Adrenal gland (tissue), 12 donors: ENCODE data around the gene PEAK1. TPM values are rescaled to one million over a fixed set of nuclear protein-coding genes. Genes with fewer than 3 reads are reported as not detected.

Source experiments
- DNase-seq, 7 donors: peaks; one replicate each; pipeline ENCODE4 v3.0.0-alpha.2; 2019 to 2020
- H3K27ac ChIP-seq, 5 donors: fragments of 200-600 bp; sonication (generic) in 4 of 5; 1 replicate in 3 of 5; 2 replicates in 2 of 5; pipeline versions ENCODE4 v1.5.1 to v1.8.0; 2016 to 2020; ENCODE audit warnings: mild to moderate bottlenecking in 1 of 5
- H3K27me3 ChIP-seq: fragments of 200-600 bp; 2 replicates; pipeline ENCODE4 v1.8.0; 2021
- H3K36me3 ChIP-seq, 2 donors: fragments of 200-600 bp; replicated peaks in 1 of 2; 1 replicate in 1 of 2; 2 replicates in 1 of 2; pipeline versions ENCODE4 v1.5.1 to v1.8.0; 2018 to 2022
- H3K4me1 ChIP-seq, 2 donors: fragments of 200-600 bp; replicated peaks in 1 of 2; 1 replicate in 1 of 2; 2 replicates in 1 of 2; pipeline versions ENCODE4 v1.5.1 to v1.8.0; 2018 to 2021
- H3K4me3 ChIP-seq, 4 donors: fragments of 200-600 bp; sonication (generic) in 3 of 4; one replicate each; pipeline ENCODE4 v1.5.1; 2016 to 2018
- H3K9me3 ChIP-seq, 3 donors: fragments of 200-600 bp; sonication (generic) in 1 of 3; replicated peaks in 1 of 3; 1 replicate in 2 of 3; 2 replicates in 1 of 3; pipeline versions ENCODE4 v1.5.1 to v1.8.0; 2016 to 2021
- POLR2A ChIP-seq, 2 donors: fragments of 450-650 bp; IDR thresholded peaks; one replicate each; pipeline ENCODE4 v1.6.1; 2017; ENCODE audit warnings: antibody characterized with exemption in 2 of 2, mild to moderate bottlenecking in 2 of 2, moderate library complexity in 1 of 2
- WGBS, 4 donors: extraction: QIAGEN DNeasy Blood & Tissue Kit in 2 of 4; methylation state at CpG; one replicate each; pipeline versions ENCODE4 v1.1.5 to v1.1.7; 2013 to 2017; 5-methylcytosine and 5-hydroxymethylcytosine counted together
- intact Hi-C, 2 donors: fragments of 100-400 bp; cut with DNase I; formaldehyde crosslinking; loops; one replicate each; pipeline versions ENCODE4 v1.14.1 to v1.15.0; 2022 to 2023
- polyA plus RNA-seq, 3 donors: library from polyadenylated mRNA; stranded (reverse); fragments of 200-250 nt in 2 of 3; fragments of 350-450 nt in 1 of 3; fragmentation: Illumina TruSeq in 1 of 3; extraction: RNeasy Lipid Tissue Mini Kit (QIAGEN cat#74804) in 1 of 3; gene quantifications; one replicate each; pipeline ENCODE4 v1.2.3, GENCODE V29; 2013 to 2014
- total RNA-seq, 9 donors: library from RNA; depleted of rRNA in 4 of 9; stranded (reverse); fragments of >200 nt in 4 of 9; fragments of 120-200 nt in 1 of 9; fragmentation: NEBNext Ultra II Directional in 1 of 9; extraction: Animal tissue kit (Norgen Biotek cat#: 25700) in 1 of 9; gene quantifications; one replicate each; pipeline versions ENCODE4 v1.1.0 to v1.2.4, GENCODE V29; 2013 to 2023
- TF ChIP-seq, protein P1 (sequence below), 6 experiments: fragments of 450-650 bp in 4 of 6; fragments of 200-600 bp in 2 of 6; sonication (generic) in 1 of 6; IDR thresholded peaks; 1 replicate in 5 of 6; 2 replicates in 1 of 6; pipeline versions ENCODE4 v1.5.1 to v1.8.0; 2016 to 2021; ENCODE audit warnings: antibody characterized with exemption in 6 of 6, mild to moderate bottlenecking in 2 of 6, moderate library complexity in 1 of 6
- donor health status: healthy with polysubstance abuse.
- donor health status: Bipolar disorder and iron deficiency.
- donor health status: DM: yes; HTN: yes; CAD: no.
- donor health status: DM: no; HTN: no; CAD: no.
- donor health status: DM: no; HTN: no; CAD: no.
- donor health status: DM: yes; HTN: yes; CAD: no.

Gene PEAK1
- total and polyA plus RNA-seq, 12 donors: 3.1 to 68.4 (median 26.4) TPM

GRCh38 chr15:77454265-77454664 is 34.4 kb upstream of the PEAK1 start:
- H3K27me3 ChIP-seq: no peaks in the 10 kb centered on the region
- H3K27ac ChIP-seq: no peak overlapping the region
- H3K4me3 ChIP-seq: no peak overlapping the region
- H3K4me1 ChIP-seq: peaks cover 26 to 43% of the 10 kb centered on the region in 2 donors
- 76 to 93% (median 88%) methylated on average over 1 of the region's 1 CpG for WGBS, 4 donors
- H3K36me3 ChIP-seq: peaks cover 0 to 8% of the 10 kb centered on the region in 2 donors
- intact Hi-C loops: no loop called here
- TF ChIP-seq POLR2A (IDR thresholded peaks at IDR 0.05): no peak
- TF ChIP-seq, protein P1, sequence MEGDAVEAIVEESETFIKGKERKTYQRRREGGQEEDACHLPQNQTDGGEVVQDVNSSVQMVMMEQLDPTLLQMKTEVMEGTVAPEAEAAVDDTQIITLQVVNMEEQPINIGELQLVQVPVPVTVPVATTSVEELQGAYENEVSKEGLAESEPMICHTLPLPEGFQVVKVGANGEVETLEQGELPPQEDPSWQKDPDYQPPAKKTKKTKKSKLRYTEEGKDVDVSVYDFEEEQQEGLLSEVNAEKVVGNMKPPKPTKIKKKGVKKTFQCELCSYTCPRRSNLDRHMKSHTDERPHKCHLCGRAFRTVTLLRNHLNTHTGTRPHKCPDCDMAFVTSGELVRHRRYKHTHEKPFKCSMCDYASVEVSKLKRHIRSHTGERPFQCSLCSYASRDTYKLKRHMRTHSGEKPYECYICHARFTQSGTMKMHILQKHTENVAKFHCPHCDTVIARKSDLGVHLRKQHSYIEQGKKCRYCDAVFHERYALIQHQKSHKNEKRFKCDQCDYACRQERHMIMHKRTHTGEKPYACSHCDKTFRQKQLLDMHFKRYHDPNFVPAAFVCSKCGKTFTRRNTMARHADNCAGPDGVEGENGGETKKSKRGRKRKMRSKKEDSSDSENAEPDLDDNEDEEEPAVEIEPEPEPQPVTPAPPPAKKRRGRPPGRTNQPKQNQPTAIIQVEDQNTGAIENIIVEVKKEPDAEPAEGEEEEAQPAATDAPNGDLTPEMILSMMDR (IDR thresholded peaks at IDR 0.05): no peak
- H3K9me3 ChIP-seq: no peaks in the 10 kb centered on the region
- DNase-seq: no peak

DNA sequence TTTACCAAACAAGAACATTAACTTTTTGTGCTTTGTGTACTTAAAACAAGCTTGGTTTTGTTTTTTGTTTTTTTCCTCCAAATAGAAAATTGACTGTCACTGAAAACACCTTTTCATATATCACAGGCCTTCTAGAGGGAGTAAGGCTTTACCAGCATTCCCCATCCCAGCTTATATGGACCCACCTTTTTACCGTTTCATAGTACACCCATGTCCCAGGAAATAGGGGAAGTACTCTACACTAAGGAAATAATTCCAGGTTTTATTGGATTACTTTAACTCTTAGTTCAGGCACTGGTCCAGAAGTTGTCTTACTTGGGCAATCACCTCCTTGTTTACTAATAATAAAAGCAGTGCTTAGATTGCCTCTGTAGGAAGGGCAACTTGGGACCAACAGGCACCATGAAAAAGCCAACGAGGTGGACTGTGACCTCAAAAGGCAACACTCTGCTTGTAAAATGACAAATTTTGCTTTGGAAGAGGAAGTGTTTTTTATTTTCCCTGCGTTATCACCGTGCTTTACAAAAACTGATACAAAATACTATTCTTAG is 27.0 kb upstream of the PEAK1 start:
- Histone ChIP-seq H3K4me1 (peaks cover 7 to 45% of the 10 kb centered on the region in 2 donors), H3K9me3 (no peaks in the 10 kb centered on the region), H3K4me3 (no peak overlapping the region), H3K27ac (no peak overlapping the region), H3K27me3 (no peaks in the 10 kb centered on the region), H3K36me3 (no peaks in the 10 kb centered on the region)
- no peak for DNase-seq
- no peak for TF ChIP-seq POLR2A (IDR thresholded peaks at IDR 0.05)
- TF ChIP-seq, protein P1 (IDR thresholded peaks at IDR 0.05): no peak
- WGBS, 4 donors: 68 to 73% (median 72%) methylated on average over 4 of the region's 4 CpGs
- intact Hi-C loops: no loop called here

DNA sequence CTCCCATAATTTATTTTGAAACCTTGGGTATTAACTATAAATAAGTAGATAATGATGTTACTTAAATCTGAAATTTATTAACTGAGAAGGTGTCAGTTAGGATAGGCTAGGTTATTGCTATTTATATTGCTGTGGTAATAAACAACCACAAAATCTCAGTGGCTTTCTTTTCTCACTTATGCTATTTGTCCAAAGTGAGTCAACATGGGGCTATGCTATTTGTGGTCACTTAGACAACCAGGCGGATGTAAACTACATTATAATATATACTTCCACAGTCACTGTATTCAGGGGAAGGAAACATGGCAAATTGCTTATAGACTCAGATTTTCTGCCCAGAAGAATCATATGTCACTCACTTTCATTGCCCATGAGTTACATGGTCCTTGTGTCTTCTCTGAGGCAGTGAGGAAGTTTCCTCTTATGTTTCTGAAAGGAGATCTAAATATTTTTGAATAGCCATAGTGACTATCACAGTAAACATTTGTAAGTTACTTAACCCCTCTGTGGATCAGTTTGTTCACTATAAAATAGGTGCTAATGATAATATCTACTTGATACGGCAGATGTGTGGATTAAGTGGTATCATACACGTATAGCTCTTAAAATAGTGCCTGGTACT is 20.6 kb upstream of the PEAK1 start:
- Histone ChIP-seq H3K4me3 (no peak overlapping the region), H3K36me3 (no peaks in the 10 kb centered on the region), H3K27ac (no peak overlapping the region), H3K9me3 (no peaks in the 10 kb centered on the region), H3K4me1 (peaks cover 7 to 28% of the 10 kb centered on the region in 2 donors), H3K27me3 (no peaks in the 10 kb centered on the region)
- 84 to 95% (median 88%) methylated on average over 3 of the region's 3 CpGs for WGBS, 4 donors
- TF ChIP-seq, protein P1 (IDR thresholded peaks at IDR 0.05): no peak
- TF ChIP-seq POLR2A (IDR thresholded peaks at IDR 0.05): no peak
- intact Hi-C loops: no loop called here
- no peak for DNase-seq

DNA sequence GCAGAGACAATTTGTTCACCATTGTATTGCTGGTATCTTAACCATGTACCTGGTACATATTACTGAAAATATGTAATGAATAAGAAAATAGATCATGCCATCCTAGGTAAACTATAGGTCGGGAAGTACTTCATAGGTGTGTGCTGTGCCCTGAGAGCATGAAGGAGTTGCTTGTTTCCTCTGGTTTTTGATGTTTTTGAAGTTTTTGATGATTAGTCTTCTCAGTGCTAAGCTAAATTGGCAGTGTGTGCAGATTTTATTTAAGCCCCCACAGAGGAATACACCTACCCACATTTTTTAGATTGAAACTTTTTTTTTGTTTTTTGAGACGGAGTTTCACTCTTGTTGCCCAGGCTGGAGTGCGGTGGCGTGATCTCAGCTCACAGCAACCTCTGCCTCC is 17.4 kb upstream of the PEAK1 start:
- H3K27ac ChIP-seq: no peak overlapping the region
- TF ChIP-seq POLR2A (IDR thresholded peaks at IDR 0.05): no peak
- TF ChIP-seq, protein P1 (IDR thresholded peaks at IDR 0.05): no peak
- no peaks in the 10 kb centered on the region for H3K36me3 ChIP-seq
- no peak for DNase-seq
- no peaks in the 10 kb centered on the region for H3K27me3 ChIP-seq
- peaks cover 0 to 10% of the 10 kb centered on the region in 2 donors for H3K4me1 ChIP-seq
- intact Hi-C loops: no loop called here
- no peak overlapping the region for H3K4me3 ChIP-seq
- 95 to 98% (median 97%) methylated on average over 4 of the region's 4 CpGs for WGBS, 4 donors
- H3K9me3 ChIP-seq: no peaks in the 10 kb centered on the region
